ENCODE results near the gene PSME3. TPM values are rescaled to one million over a fixed set of nuclear protein-coding genes. Genes with fewer than 3 reads are reported as not detected.
"Not testable (repeated sequence)": the region's sequence is repeated elsewhere in the genome, so short reads cannot be mapped to it uniquely, and the experiment has no call there.

The PSME3 gene
- total and polyA plus RNA-seq, 3 donors from 2014 or later = 79.7 to 135 (median 92.1) TPM

DNA sequence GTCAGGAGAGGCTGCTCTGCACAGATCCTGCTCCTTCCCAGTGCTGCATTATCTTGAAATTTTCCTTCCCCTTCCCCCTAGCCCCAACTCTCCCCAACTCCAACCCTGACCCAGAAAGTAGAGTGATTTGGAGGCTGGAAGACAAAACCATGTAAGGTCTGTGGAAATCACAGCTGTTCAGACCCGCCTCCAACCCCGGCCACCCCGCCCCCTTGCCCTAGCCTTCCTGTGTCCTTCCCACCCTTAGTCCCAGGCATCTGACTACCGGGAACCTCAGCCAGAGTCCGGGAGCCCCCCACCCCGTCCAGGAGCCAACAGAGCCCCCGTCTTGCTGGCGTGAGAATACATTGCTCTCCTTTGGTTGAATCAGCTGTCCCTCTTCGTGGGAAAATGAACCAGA is 17.8 kb downstream of the PSME3 start, which contains the start of gene AOC3:
AOC3 (plus strand) TSS at position 246 of the 400 bp plus-strand sequence; CDS start at position 391, 145 bp downstream.
- Histone ChIP-seq H3K27ac (peak within 1 kb of the TSS in 1 of 2 donors; percentile 76), H3K4me1 (peaks cover 6% of the 10 kb centered on the region), H3K4me3 (no peak within 1 kb of the TSS), H3K36me3 (ENCODE audit: low read depth, missing control alignments) (no peaks in the 10 kb centered on the region), H3K9me3 (no peaks in the 10 kb centered on the region), H3K27me3 (no peaks in the 10 kb centered on the region)
- intact Hi-C loops (cut with DNase I; ENCODE audit: low total_unique reads) = no loop called here
- TF ChIP-seq POLR2A (IDR thresholded peaks at IDR 0.05) = no peak
- TF ChIP-seq, protein P1, sequence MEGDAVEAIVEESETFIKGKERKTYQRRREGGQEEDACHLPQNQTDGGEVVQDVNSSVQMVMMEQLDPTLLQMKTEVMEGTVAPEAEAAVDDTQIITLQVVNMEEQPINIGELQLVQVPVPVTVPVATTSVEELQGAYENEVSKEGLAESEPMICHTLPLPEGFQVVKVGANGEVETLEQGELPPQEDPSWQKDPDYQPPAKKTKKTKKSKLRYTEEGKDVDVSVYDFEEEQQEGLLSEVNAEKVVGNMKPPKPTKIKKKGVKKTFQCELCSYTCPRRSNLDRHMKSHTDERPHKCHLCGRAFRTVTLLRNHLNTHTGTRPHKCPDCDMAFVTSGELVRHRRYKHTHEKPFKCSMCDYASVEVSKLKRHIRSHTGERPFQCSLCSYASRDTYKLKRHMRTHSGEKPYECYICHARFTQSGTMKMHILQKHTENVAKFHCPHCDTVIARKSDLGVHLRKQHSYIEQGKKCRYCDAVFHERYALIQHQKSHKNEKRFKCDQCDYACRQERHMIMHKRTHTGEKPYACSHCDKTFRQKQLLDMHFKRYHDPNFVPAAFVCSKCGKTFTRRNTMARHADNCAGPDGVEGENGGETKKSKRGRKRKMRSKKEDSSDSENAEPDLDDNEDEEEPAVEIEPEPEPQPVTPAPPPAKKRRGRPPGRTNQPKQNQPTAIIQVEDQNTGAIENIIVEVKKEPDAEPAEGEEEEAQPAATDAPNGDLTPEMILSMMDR (IDR thresholded peaks at IDR 0.05) = no peak
- WGBS, 2 donors = 36 to 45% methylated on average over 8 to 9 of the region's 9 CpGs
- DNase-seq = peak; percentile 23

DNA sequence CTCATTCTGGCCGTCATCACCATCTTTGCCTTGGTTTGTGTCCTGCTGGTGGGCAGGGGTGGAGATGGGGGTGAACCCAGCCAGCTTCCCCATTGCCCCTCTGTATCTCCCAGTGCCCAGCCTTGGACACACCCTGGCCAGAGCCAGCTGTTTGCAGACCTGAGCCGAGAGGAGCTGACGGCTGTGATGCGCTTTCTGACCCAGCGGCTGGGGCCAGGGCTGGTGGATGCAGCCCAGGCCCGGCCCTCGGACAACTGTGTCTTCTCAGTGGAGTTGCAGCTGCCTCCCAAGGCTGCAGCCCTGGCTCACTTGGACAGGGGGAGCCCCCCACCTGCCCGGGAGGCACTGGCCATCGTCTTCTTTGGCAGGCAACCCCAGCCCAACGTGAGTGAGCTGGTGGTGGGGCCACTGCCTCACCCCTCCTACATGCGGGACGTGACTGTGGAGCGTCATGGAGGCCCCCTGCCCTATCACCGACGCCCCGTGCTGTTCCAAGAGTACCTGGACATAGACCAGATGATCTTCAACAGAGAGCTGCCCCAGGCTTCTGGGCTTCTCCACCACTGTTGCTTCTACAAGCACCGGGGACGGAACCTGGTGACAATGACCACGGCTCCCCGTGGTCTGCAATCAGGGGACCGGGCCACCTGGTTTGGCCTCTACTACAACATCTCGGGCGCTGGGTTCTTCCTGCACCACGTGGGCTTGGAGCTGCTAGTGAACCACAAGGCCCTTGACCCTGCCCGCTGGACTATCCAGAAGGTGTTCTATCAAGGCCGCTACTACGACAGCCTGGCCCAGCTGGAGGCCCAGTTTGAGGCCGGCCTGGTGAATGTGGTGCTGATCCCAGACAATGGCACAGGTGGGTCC is 18.4 kb downstream of the PSME3 start:
- WGBS, 2 donors = 50 to 75% methylated on average over 1 to 17 of the region's 28 CpGs
- not testable (repeated sequence) for H3K9me3 ChIP-seq, DNase-seq

DNA sequence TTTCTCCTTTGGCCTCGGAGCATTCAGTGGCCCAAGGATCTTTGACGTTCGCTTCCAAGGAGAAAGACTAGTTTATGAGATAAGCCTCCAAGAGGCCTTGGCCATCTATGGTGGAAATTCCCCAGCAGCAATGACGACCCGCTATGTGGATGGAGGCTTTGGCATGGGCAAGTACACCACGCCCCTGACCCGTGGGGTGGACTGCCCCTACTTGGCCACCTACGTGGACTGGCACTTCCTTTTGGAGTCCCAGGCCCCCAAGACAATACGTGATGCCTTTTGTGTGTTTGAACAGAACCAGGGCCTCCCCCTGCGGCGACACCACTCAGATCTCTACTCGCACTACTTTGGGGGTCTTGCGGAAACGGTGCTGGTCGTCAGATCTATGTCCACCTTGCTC is 19.2 kb downstream of the PSME3 start:
- peak overlapping the region; percentile 5 to 6 for H3K4me3 ChIP-seq
- H3K27me3 ChIP-seq = no peaks in the 10 kb centered on the region
- intact Hi-C loops (cut with DNase I; ENCODE audit: low total_unique reads) = no loop called here
- TF ChIP-seq, protein P1 (IDR thresholded peaks at IDR 0.05) = no peak
- no peak for TF ChIP-seq POLR2A (IDR thresholded peaks at IDR 0.05)
- DNase-seq = no peak
- peak overlapping the region in 1 of 2 donors; percentile 76 for H3K27ac ChIP-seq
- H3K4me1 ChIP-seq = peaks cover 6% of the 10 kb centered on the region
- H3K36me3 ChIP-seq (ENCODE audit: low read depth, missing control alignments) = no peaks in the 10 kb centered on the region
- no peaks in the 10 kb centered on the region for H3K9me3 ChIP-seq
- 79 to 87% methylated on average over 15 of the region's 15 CpGs for WGBS, 2 donors

More for the DNA sequence above, 18.4 kb downstream of the PSME3 start:
- H3K4me1 ChIP-seq; H3K36me3 ChIP-seq (ENCODE audit: low read depth, missing control alignments); intact Hi-C loops (cut with DNase I; ENCODE audit: low total_unique reads); H3K27me3 ChIP-seq; H3K4me3 ChIP-seq: not testable (repeated sequence)
- H3K27ac ChIP-seq = peak overlapping the region in 1 of 2 donors; percentile 76

DNA sequence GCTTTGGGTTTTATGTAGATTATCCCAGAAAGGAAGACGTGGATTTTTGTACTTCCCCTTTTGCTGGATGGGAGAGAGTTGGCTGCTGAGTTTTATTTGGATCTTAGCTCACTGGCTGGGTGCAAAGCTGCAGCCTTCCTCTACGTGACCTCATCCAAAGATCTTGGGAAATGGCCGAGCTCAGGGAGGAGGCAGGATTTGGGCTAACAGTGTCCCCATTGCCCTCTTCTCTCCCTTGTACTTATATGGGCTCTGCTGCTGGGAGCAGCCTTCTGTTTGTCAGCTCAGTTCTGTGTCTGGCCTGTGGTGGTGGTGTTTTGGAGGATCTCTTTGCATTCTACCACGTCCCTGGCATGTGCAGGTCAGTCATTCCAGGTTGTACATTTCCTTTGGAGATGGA is 19.8 kb downstream of the PSME3 start:
- Histone ChIP-seq H3K36me3 (ENCODE audit: low read depth, missing control alignments) (no peaks in the 10 kb centered on the region), H3K9me3 (no peaks in the 10 kb centered on the region), H3K27me3 (no peaks in the 10 kb centered on the region), H3K4me1 (peaks cover 6% of the 10 kb centered on the region), H3K4me3 (peak overlapping the region; percentile 5 to 6), H3K27ac (peak overlapping the region in 1 of 2 donors; percentile 76)
- intact Hi-C loops (cut with DNase I; ENCODE audit: low total_unique reads) = no loop called here
- TF ChIP-seq, protein P1 (IDR thresholded peaks at IDR 0.05) = no peak
- no peak for TF ChIP-seq POLR2A (IDR thresholded peaks at IDR 0.05)
- 50 to 71% methylated on average over 4 of the region's 4 CpGs for WGBS, 2 donors
- DNase-seq = no peak

DNA sequence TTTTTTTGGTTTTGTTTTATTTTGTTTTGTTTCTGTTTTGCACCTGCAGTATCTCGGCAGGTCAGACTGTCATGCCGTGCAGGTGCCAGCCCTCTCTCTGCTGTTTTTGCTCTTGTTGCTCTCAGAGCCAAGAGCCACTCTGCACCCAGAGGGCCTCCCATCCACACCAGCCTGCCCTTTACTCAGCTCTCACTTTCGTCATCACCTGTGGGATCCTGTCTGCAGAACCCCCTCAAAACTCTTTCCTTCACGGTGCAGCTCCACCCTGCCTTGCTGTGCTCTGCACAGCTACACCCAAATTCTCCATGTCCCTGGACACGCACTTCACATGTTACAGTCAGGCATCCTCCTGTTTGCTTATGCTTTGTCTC is 20.4 kb downstream of the PSME3 start:
- 58 to 70% methylated on average over 5 of the region's 5 CpGs for WGBS, 2 donors
- Histone ChIP-seq H3K4me1 (peaks cover 6% of the 10 kb centered on the region), H3K27me3 (no peaks in the 10 kb centered on the region), H3K36me3 (ENCODE audit: low read depth, missing control alignments) (no peaks in the 10 kb centered on the region), H3K4me3 (peak overlapping the region in 1 of 2 donors; percentile 5), H3K27ac (no peak overlapping the region), H3K9me3 (no peaks in the 10 kb centered on the region)
- TF ChIP-seq POLR2A (IDR thresholded peaks at IDR 0.05) = no peak
- TF ChIP-seq, protein P1 (IDR thresholded peaks at IDR 0.05) = no peak
- intact Hi-C loops (cut with DNase I; ENCODE audit: low total_unique reads) = no loop called here
- DNase-seq = no peak

Data from testis (tissue), 3 donors.